CD4-positive, alpha-beta T cell treated with Interferon gamma for 1 hour (primary cell): ENCODE measurements around the gene MBLAC1.

Source experiments
- DNase-seq: peaks from one replicate; pipeline ENCODE4 v3.0.0-alpha.2; 2020

MBLAC1 gene, protein sequence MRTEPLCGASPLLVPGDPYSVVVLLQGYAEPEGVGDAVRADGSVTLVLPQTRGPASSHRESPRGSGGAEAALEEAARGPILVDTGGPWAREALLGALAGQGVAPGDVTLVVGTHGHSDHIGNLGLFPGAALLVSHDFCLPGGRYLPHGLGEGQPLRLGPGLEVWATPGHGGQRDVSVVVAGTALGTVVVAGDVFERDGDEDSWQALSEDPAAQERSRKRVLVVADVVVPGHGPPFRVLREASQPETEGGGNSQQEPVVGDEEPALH

DNA sequence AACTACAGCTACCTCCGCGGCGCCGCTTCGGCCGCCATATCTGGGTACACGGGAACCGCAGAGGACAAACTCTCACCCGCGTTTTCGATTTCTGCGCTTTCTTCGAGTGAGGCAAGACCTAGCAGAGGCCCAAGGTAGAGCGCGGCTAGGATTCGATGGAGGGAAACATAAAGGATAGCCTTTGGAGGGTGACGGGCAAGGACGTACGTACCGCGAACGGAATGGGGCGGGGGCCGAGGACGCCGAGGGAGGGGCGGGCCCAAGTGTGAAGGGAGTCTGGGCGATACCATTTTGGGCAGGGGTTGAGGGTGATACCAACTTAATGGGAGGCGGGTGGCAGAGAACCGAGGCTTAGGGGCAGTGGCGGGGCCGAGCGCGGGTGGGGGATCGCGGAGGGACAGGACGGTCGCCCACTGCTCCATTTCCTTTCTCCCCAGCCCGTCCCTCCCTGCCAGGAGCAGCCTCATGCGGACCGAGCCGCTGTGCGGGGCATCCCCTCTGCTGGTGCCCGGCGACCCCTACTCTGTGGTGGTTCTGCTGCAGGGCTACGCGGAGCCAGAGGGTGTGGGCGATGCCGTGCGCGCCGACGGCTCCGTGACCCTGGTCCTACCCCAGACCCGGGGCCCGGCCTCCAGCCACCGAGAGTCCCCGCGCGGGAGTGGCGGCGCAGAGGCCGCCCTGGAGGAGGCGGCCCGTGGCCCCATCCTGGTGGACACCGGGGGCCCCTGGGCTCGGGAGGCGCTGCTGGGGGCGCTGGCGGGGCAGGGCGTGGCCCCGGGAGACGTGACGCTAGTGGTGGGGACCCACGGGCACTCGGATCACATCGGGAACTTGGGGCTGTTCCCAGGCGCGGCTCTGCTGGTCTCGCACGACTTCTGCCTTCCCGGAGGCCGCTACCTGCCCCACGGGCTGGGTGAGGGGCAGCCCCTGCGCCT, at the start of gene MBLAC1:
TSS of gene MBLAC1 (plus strand) at position 37 of the 935 bp plus-strand sequence. CDS start at position 466, 429 bp downstream.
- DNase-seq = peak; percentile 85

- no peak for DNase-seq
Observed at GRCh38 chr7:100077205-100077604, 49.6 kb upstream of the MBLAC1 start.

- DNase-seq = no peak
Observed at GRCh38 chr7:100079024-100079560, 47.7 kb upstream of the MBLAC1 start.

DNA sequence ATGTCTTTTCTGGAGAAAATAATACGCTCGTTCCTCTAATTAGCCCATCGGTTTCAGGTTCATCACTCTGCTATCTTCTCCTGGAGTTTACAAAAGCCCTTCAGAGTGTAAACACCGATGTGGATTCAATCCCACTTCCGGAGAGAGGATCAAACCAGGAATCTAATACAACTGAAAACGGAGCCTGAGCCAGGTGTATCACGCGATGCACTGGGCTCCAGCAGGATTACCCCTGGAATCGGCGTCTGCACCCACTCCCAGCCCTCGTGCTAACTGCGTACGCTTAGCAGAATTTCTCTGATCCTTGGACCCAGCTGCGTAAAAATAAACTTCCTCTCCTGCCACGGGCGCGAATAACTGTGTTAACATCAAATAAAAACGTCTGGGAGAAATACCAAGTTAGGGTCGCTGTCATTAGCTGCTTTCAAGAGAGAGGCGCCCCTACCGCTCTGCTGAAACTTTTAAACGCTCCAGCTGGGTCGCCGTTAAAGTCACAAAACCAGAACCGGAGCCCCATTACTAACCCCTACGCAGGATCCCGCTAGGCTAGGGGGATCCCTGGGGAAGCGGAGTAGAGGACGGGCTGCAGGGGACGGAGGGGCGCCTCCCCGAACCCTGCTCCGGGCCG, 45.7 kb upstream of the MBLAC1 start:
- DNase-seq = no peak

DNA sequence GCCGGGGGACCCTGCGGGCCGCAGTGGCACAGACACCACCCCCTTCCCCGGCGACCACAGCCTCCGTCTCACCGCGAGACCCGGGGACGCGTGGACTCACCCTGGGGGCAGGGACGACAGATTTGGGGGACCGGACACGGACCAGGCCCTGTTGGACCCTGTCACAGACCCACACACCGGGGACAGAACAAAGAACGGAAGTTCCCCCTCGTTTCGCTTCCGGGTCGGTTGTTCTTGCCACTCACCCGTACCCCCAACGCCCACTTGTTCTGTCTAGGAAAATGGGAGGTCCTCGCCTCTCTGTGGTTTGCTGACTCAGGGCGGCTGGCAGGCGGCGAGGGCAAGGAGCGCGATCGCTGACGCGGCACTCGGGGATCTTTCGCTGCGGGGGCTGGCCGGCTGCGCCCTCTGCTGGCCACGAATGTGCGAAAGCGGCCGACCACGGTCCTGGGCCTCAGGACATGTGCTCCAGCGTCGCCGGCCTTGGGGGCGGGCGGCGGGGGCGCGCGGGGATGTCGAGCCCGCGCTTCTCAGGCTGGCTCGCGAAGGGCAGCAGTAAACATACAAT, 45.1 kb upstream of the MBLAC1 start, which contains the start of gene ZNF3:
TSS of gene ZNF3 (minus strand) at position 189 of the 568 bp plus-strand sequence. CDS start 4,366 bp downstream, outside the sequence.
- peak; percentile 98 for DNase-seq

DNA sequence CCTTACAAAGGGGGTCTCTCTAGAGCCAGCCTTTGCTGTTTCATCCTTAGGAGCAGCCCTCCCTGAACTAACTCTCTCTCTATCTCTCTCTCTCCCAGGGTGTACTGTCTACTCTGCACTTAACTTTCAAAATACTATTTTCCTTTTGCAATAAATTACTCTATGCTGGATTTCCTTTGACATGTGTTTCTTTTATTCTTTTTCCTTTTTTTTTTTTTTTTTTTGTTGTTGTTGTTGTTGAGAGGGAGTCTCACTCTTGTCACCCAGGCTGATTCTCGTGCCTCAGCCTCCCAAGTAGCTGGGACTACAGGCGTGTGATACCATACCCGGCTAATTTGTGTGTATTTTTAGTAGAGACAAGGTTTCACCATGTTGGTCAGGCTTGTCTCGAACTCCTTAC, 43.8 kb upstream of the MBLAC1 start:
- no peak for DNase-seq

DNA sequence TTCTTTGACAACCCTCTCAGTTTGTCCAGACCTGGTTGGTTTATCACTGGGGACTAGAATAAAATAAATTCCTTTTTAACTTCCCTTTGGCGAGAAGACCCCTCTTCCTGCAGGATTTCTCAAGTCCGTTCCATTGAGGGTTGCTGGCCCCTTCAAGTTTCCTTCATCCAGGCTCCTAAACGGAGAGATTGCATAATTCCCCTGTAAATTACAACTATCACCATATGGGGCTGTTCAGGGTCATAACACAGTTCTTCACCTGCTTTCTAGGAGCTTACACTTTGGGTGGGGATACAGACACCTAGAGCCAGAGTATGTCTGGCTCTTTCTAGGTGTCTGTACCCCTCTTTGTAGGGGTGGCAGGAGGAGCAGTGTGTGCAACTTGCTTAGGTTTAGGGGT, 41.3 kb upstream of the MBLAC1 start:
- DNase-seq = no peak

GRCh38 chr7:100087055-100087750, 39.6 kb upstream of the MBLAC1 start:
- no peak for DNase-seq

DNA sequence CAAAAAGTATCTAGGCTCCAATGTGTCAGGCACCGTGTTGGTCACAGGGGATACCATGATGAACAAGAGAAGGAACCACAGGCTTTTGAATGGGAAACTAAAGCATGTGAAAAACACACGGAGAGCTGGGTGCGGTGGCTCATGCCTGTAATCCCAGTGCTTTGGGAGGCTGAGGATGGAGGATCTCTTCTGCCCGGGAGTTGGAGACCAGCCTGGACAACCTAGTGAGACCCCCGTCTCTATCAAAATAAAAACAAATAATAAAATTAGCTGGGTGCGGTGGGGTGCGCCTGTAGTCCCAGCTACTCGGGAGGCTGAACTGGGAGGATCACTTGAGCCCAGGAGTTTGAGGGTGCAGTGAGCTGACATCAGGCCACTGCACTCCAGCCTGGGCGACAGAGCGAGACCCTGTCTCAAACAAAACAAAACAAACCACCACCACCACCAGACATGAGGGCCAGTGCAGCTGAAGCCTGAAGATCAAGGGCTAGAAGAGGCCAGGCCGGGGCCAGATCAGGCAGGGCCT, 38.6 kb upstream of the MBLAC1 start:
- no peak for DNase-seq

- DNase-seq = peak; percentile 77
Observed at GRCh38 chr7:100088621-100089457, 37.9 kb upstream of the MBLAC1 start, which contains the start of gene COPS6. Gene COPS6 (plus strand): TSS chr7:100088969. CDS start chr7:100088991, 22 bp downstream.

DNA sequence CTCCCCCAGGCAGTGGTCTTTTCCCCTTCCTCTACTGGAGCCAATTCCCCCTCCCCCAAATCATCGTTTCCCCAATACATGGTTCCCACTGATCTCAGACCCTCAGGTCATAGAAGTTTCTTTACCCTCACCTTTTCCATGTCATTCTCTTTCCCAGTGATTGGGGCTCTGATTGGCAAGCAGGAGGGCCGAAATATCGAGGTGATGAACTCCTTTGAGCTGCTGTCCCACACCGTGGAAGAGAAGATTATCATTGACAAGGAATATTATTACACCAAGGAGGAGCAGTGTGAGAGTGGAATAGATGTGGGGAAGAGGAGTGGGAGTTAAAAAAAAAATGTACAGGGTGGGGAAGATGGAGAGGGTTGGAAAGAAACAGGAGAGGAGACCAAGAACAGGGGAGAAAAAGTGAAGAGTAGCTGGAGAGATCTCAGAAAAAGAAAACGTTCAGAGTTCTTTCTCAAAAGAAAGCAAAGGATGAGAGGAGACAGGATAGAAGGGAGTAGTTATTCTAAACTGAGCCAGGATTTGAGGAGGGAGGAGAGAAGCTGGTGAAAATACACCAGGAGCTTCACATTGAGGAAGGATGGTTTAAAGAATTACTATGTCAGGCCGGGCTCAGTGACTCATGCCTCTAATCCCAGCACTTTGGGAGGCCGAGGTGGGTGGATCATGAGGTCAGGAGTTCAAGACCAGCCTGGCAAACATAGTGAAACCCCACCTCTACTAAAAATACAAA, 37.1 kb upstream of the MBLAC1 start:
- DNase-seq = no peak

GRCh38 chr7:100090527-100091410, 36.0 kb upstream of the MBLAC1 start:
- no peak for DNase-seq

DNA sequence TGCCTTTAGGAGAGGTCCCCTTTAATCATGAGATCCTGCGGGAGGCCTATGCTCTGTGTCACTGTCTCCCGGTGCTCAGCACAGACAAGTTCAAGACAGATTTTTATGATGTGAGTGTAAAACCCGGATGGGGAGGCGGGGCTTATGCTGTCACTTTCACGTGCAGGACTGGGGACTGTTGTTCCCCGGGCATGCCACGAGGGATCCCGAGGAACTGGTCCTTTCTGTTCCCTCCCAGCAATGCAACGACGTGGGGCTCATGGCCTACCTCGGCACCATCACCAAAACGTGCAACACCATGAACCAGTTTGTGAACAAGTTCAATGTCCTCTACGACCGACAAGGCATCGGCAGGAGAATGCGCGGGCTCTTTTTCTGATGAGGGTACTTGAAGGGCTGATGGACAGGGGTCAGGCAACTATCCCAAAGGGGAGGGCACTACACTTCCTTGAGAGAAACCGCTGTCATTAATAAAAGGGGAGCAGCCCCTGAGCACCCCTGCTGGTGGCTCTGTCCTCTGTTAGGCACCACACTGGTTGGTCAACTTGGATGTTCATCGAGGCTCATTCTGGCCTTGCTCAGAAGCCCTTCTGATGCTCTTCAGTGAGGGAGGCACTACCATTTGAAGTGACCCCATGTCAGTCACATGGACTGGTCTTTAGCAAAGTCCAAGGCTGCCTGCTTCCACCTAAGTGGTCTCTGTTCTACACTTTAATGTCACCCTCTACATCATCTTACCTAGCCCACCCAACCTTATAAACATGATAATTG, 35.2 kb upstream of the MBLAC1 start:
- no peak for DNase-seq

GRCh38 chr7:100093054-100093453, 33.7 kb upstream of the MBLAC1 start:
- no peak for DNase-seq

DNA sequence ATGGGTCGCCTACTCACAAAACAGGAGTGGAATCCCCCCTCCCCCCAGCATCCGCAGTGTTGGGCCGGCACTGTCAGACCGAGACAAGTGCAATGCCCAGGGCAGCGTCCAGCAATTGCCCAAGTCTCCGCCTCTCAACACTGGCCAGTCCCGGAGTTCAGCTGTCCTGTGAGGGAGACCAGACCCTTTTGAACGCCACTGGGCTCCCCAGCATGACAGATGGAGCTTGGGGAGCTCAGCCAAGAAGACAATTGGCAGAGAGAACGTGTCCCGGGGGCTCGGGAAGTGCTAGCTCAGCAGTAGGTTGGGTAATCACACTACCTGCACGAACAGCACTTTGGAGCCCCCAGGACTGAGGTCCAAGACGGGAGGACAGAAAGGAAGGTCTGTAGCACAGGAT, 33.3 kb upstream of the MBLAC1 start:
- no peak for DNase-seq

- no peak for DNase-seq
Observed at GRCh38 chr7:100093925-100094486, 32.8 kb upstream of the MBLAC1 start.

DNA sequence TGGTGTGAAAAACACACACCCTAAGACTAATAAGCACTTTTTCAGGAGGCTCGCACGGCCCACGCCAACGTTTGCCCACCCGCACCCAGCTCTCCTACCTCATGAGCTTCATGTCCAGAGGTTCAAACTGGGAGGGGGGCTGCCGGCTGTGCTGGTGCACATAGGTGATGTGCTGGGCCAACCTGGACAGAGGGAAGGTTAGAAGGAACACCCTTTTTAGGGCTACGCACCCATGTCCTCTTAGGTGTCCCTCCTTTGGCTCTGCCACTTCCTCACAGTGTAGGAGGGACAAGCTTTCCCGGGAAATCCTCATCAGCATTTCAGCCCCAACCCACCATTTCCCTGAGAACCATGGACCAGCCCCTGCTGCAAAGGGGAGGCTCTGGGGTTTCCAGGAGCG, 31.5 kb upstream of the MBLAC1 start:
- no peak for DNase-seq

DNA sequence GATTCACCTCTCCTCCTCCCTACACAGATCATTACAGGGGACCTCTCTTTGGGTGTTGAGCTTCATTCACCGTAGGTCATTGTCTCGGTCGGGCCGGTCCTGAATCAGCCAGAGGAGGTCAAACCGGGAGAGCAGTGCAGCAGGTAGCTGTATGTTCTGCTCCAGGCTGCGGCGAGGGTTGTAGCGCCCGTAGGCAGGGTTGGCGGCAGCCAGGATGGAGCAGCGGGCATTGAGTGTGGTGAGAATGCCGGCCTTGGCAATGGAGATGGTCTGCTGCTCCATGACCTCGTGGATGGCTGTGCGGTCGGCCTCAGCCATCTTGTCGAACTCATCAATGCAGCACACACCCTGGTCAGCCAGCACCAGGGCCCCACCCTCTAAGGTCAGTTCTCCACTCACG, 31.1 kb upstream of the MBLAC1 start:
- no peak for DNase-seq
